Natural killer cell (primary cell): ENCODE data around the gene ATP6V0C. TPM values are rescaled to one million over a fixed set of nuclear protein-coding genes. Genes with fewer than 3 reads are reported as not detected.

Experiments
- ATAC-seq, 3 donors: fragments of 150-1000 bp in 2 of 3; fragments of 200-7000 bp in 1 of 3; cut with Tn5 transposase; 1 replicate in 1 of 3; 2 replicates in 2 of 3; pipeline ENCODE4 v1.10.0; 2021; ENCODE audit warnings: mild to moderate bottlenecking in 2 of 3, moderate library complexity in 2 of 3
- DNase-seq, 2 donors: peaks; one replicate each; pipeline versions ENCODE4 v3.0.0 to v3.0.0-alpha.2; 2013 to 2021; ENCODE audit warnings: mixed read lengths in 1 of 2
- H3K27ac ChIP-seq: one replicate; pipeline ENCODE4 v1.5.1; 2013; ENCODE audit warnings: mild to moderate bottlenecking, low read length
- H3K27me3 ChIP-seq: one replicate; pipeline ENCODE4 v1.6.1; 2013; ENCODE audit warnings: low read length; ENCODE audit not compliant: control insufficient read depth, insufficient read depth
- H3K36me3 ChIP-seq: one replicate; pipeline ENCODE4 v1.6.1; 2013; ENCODE audit warnings: low read length; ENCODE audit not compliant: control insufficient read depth, insufficient read depth
- H3K4me1 ChIP-seq: one replicate; pipeline ENCODE4 v1.6.1; 2013; ENCODE audit warnings: low read length; ENCODE audit not compliant: control insufficient read depth, insufficient read depth
- H3K4me3 ChIP-seq: one replicate; pipeline ENCODE4 v1.5.1; 2013; ENCODE audit warnings: low read length
- H3K9me3 ChIP-seq: one replicate; pipeline ENCODE4 v1.6.1; 2013; ENCODE audit warnings: low read length; ENCODE audit not compliant: control insufficient read depth, insufficient read depth
- H3K27ac Mint-ChIP-seq, 2 donors: one replicate each; pipeline ENCODE4 v1.8.0; 2022; ENCODE audit warnings: mild to moderate bottlenecking in 2 of 2, mixed read lengths in 2 of 2, moderate library complexity in 1 of 2
- H3K27me3 Mint-ChIP-seq, 2 donors: one replicate each; pipeline ENCODE4 v1.8.0; 2022; ENCODE audit warnings: low read depth in 2 of 2, mixed read lengths in 2 of 2
- H3K36me3 Mint-ChIP-seq: one replicate; pipeline ENCODE4 v1.8.0; 2022; ENCODE audit warnings: mixed read lengths
- H3K4me1 Mint-ChIP-seq, 2 donors: one replicate each; pipeline ENCODE4 v1.8.0; 2022; ENCODE audit warnings: mixed read lengths in 2 of 2
- H3K4me3 Mint-ChIP-seq: one replicate; pipeline ENCODE4 v1.8.0; 2022; ENCODE audit warnings: mild to moderate bottlenecking, moderate library complexity, mixed read lengths
- H3K9me3 Mint-ChIP-seq, 2 donors: one replicate each; pipeline ENCODE4 v1.8.0; 2022; ENCODE audit warnings: mixed read lengths in 2 of 2
- CTCF ChIP-seq: fragments of 200-600 bp; IDR thresholded peaks from one replicate; pipeline ENCODE4 v1.8.0; 2022; ENCODE audit warnings: antibody characterized with exemption
- WGBS: methylation state at CpG from one replicate; pipeline ENCODE4 v1.1.7; 2013; ENCODE audit warnings: missing lambda C conversion rate; ENCODE audit not compliant: insufficient coverage; 5-methylcytosine and 5-hydroxymethylcytosine counted together
- intact Hi-C: fragments of 100-400 bp; cut with micrococcal nuclease; formaldehyde crosslinking; loops from one replicate; pipeline ENCODE4 v1.14.2; 2022
- total RNA-seq, 4 donors: library from RNA; stranded (reverse); fragments of 120-200 nt in 1 of 4; gene quantifications; one replicate each; pipeline versions ENCODE4 v1.2.3 to v1.2.4, GENCODE V29; 2013 to 2022

Gene ATP6V0C
- total RNA-seq, 3 donors from 2014 or later (not counting 1 experiment from before 2014, with no cell fraction given): 183 to 242 (median 217) TPM

- Mint-ChIP-seq H3K27me3 (no peaks in the 10 kb centered on the region), H3K9me3 (no peaks in the 10 kb centered on the region), H3K27ac (peak overlapping the region; percentile 89 to 91), H3K36me3 (no peaks in the 10 kb centered on the region), H3K4me1 (peaks cover 52 to 67% of the 10 kb centered on the region in 2 donors), H3K4me3 (peak overlapping the region; percentile 83)
- intact Hi-C loops: no loop called here
- TF ChIP-seq CTCF: no peak
- peak overlapping the region; percentile 66 for H3K27ac ChIP-seq
- no peaks in the 10 kb centered on the region for H3K9me3 ChIP-seq
- ATAC-seq (no peak), DNase-seq (no peak)
- peaks cover 66% of the 10 kb centered on the region for H3K4me1 ChIP-seq
- peaks cover 14% of the 10 kb centered on the region for H3K36me3 ChIP-seq
- 91% methylated on average over 39 of the region's 39 CpGs for WGBS
- H3K27me3 ChIP-seq: no peaks in the 10 kb centered on the region
- H3K4me3 ChIP-seq: no peak overlapping the region
Measured at GRCh38 chr16:2518823-2519710, 5.3 kb downstream of the ATP6V0C start.

- no peak for TF ChIP-seq CTCF
- Mint-ChIP-seq H3K4me1 (peaks cover 50 to 63% of the 10 kb centered on the region in 2 donors), H3K9me3 (no peaks in the 10 kb centered on the region), H3K36me3 (no peaks in the 10 kb centered on the region), H3K4me3 (peak overlapping the region; percentile 83), H3K27ac (peak overlapping the region; percentile 89 to 91), H3K27me3 (no peaks in the 10 kb centered on the region)
- peaks cover 64% of the 10 kb centered on the region for H3K4me1 ChIP-seq
- peaks cover 19% of the 10 kb centered on the region for H3K36me3 ChIP-seq
- peak overlapping the region; percentile 66 for H3K27ac ChIP-seq
- intact Hi-C loops: no loop called here
- ATAC-seq: no peak
- no peak overlapping the region for H3K4me3 ChIP-seq
- H3K9me3 ChIP-seq: no peaks in the 10 kb centered on the region
- no peaks in the 10 kb centered on the region for H3K27me3 ChIP-seq
- WGBS: 73% methylated on average over 22 of the region's 22 CpGs
- no peak for DNase-seq
Measured at GRCh38 chr16:2519711-2520080, 5.9 kb downstream of the ATP6V0C start.

- Mint-ChIP-seq H3K27me3 (no peaks in the 10 kb centered on the region), H3K4me1 (peaks cover 45 to 58% of the 10 kb centered on the region in 2 donors), H3K4me3 (peak within 1 kb of the TSS; percentile 88), H3K27ac (peak within 1 kb of the TSS; percentile 89 to 91), H3K9me3 (no peaks in the 10 kb centered on the region), H3K36me3 (no peaks in the 10 kb centered on the region)
- ATAC-seq (peak; percentile 67 to 79 (median 75)), DNase-seq (peak; percentile 92 to 97)
- H3K4me3 ChIP-seq: peak within 1 kb of the TSS; percentile 36
- peak within 1 kb of the TSS; percentile 76 for H3K27ac ChIP-seq
- whole genome bisulfite sequencing: under 1% methylated on average over 83 of the region's 83 CpGs
- H3K36me3 ChIP-seq: peaks cover 23% of the 10 kb centered on the region
- intact Hi-C loops: no loop called here
- no peak for TF ChIP-seq CTCF
- H3K27me3 ChIP-seq: no peaks in the 10 kb centered on the region
- H3K9me3 ChIP-seq: no peaks in the 10 kb centered on the region
- peaks cover 59% of the 10 kb centered on the region for H3K4me1 ChIP-seq
Measured at GRCh38 chr16:2520097-2520783, 6.5 kb downstream of the ATP6V0C start, which contains the start of gene AMDHD2. TSS of gene AMDHD2 (plus strand) at chr16:2520371. CDS start at chr16:2520459, 88 bp downstream.
